ENCODE results near the gene USPL1. TPM values are rescaled to one million over a fixed set of nuclear protein-coding genes. Genes with fewer than 3 reads are reported as not detected.
"Not testable (repeated sequence)": the region's sequence is repeated elsewhere in the genome, so short reads cannot be mapped to it uniquely, and the experiment has no call there.

Gene USPL1
- polyA plus RNA-seq, 3 donors from 2014 or later: 9.5 to 13.2 (median 12.3) TPM

- Mint-ChIP-seq H3K4me3 (no peak overlapping the region), H3K9me3 (no peaks in the 10 kb centered on the region), H3K36me3 (peaks cover 5 to 17% (median 11%) of the 10 kb centered on the region in 3 donors), H3K27ac (peak overlapping the region in 1 of 6 donors; percentile 36), H3K27me3 (ENCODE audit: low read depth in 3 of 3) (peaks cover 0 to 1% (median 0%) of the 10 kb centered on the region in 3 donors), H3K4me1 (peaks cover 20 to 28% of the 10 kb centered on the region in 2 donors)
- DNase-seq: no peak
Observed at GRCh38 chr13:30620941-30621340, 3.2 kb downstream of the USPL1 start.

- Mint-ChIP-seq H3K36me3 (peaks cover 5 to 17% (median 11%) of the 10 kb centered on the region in 3 donors), H3K9me3 (no peaks in the 10 kb centered on the region), H3K27ac (no peak overlapping the region), H3K27me3 (ENCODE audit: low read depth in 3 of 3) (peaks cover 0 to 1% (median 0%) of the 10 kb centered on the region in 3 donors), H3K4me3 (no peak overlapping the region), H3K4me1 (peaks cover 22 to 36% of the 10 kb centered on the region in 2 donors)
- DNase-seq: no peak
Observed at GRCh38 chr13:30622551-30622950, 4.8 kb downstream of the USPL1 start.

GRCh38 chr13:30623392-30623791, 5.7 kb downstream of the USPL1 start:
- peaks cover 5 to 18% (median 11%) of the 10 kb centered on the region in 3 donors for H3K36me3 Mint-ChIP-seq
- H3K4me1 Mint-ChIP-seq: peaks cover 25 to 42% of the 10 kb centered on the region in 2 donors
- no peak overlapping the region for H3K27ac Mint-ChIP-seq
- no peaks in the 10 kb centered on the region for H3K9me3 Mint-ChIP-seq
- DNase-seq: no peak
- H3K27me3 Mint-ChIP-seq (ENCODE audit: low read depth in 3 of 3): peaks cover 0 to 1% (median 0%) of the 10 kb centered on the region in 3 donors
- no peak overlapping the region for H3K4me3 Mint-ChIP-seq

GRCh38 chr13:30624630-30625029, 6.9 kb downstream of the USPL1 start:
- Mint-ChIP-seq H3K4me3 (no peak overlapping the region), H3K27me3 (ENCODE audit: low read depth in 3 of 3) (peaks cover 0 to 1% (median 0%) of the 10 kb centered on the region in 3 donors), H3K4me1 (peaks cover 33 to 50% of the 10 kb centered on the region in 2 donors), H3K27ac (peak overlapping the region in 4 of 6 donors; percentile 8 to 51 (median 36)), H3K9me3 (no peaks in the 10 kb centered on the region), H3K36me3 (peaks cover 9 to 24% (median 11%) of the 10 kb centered on the region in 3 donors)
- DNase-seq: no peak

- no peak for DNase-seq
- Mint-ChIP-seq H3K27me3 (ENCODE audit: low read depth in 3 of 3) (peaks cover 0 to 1% (median 0%) of the 10 kb centered on the region in 3 donors), H3K4me3 (no peak overlapping the region), H3K4me1 (peaks cover 32 to 60% of the 10 kb centered on the region in 2 donors), H3K27ac (peak overlapping the region in 1 of 6 donors; percentile 70), H3K9me3 (no peaks in the 10 kb centered on the region), H3K36me3 (peaks cover 27 to 41% (median 39%) of the 10 kb centered on the region in 3 donors)
Observed at GRCh38 chr13:30629527-30629926, 11.8 kb downstream of the USPL1 start.

- Mint-ChIP-seq H3K4me3 (no peak overlapping the region), H3K36me3 (peaks cover 27 to 51% (median 38%) of the 10 kb centered on the region in 3 donors), H3K27ac (no peak overlapping the region), H3K27me3 (ENCODE audit: low read depth in 3 of 3) (no peaks in the 10 kb centered on the region), H3K4me1 (peaks cover 41 to 72% of the 10 kb centered on the region in 2 donors), H3K9me3 (no peaks in the 10 kb centered on the region)
- no peak for DNase-seq
Observed at GRCh38 chr13:30633861-30634260, 16.1 kb downstream of the USPL1 start.

DNA sequence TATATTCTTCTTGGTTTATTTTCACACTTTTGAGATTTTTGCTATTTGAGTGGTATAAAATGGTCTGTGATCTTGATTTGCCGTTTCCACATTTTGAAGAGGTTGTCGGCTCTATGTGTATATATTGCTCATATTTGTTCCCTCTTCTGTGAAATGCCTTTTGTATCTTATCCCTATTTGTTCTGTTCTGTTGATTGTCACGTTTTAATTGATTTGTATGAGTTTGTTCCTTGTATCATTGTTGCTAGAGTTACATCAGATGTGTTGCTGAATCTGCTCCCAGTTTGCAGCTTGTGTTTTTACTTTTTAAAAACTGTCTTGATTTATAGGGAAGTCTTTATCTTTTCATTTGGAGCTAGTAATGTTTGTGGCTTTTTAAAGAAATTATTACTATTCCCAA, 17.1 kb downstream of the USPL1 start:
- no peak for DNase-seq
- Mint-ChIP-seq H3K4me1 (peaks cover 38 to 68% of the 10 kb centered on the region in 2 donors), H3K27ac (peak overlapping the region in 1 of 6 donors; percentile 73), H3K9me3 (no peaks in the 10 kb centered on the region), H3K4me3 (peak overlapping the region in 1 of 5 donors; percentile 31), H3K27me3 (ENCODE audit: low read depth in 3 of 3) (no peaks in the 10 kb centered on the region), H3K36me3 (peaks cover 30 to 54% (median 38%) of the 10 kb centered on the region in 3 donors)

DNA sequence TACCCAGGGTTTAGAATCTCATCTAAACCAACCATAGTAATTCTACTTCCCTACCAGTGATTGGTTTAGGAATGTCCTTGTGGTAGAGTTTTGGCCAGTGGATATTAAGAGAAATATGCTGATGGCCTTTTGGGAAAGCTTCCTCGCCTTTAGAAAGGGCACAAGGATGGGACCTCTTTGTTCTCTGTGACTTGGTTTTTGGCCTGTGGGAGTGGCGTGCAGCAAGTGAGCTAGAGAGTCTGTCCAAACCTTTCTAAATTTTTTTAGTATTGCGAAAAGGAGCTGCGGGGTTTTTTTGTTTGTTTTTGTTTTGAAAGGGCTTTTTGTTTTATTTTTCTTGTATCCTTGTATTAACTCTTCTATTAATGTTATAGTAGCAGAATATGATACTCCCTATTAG, 20.6 kb downstream of the USPL1 start:
- no peaks in the 10 kb centered on the region for H3K27me3 Mint-ChIP-seq (ENCODE audit: low read depth in 3 of 3)
- peaks cover 37 to 57% of the 10 kb centered on the region in 2 donors for H3K4me1 Mint-ChIP-seq
- H3K36me3 Mint-ChIP-seq: peaks cover 32 to 58% (median 34%) of the 10 kb centered on the region in 3 donors
- H3K9me3 Mint-ChIP-seq: no peaks in the 10 kb centered on the region
- no peak for DNase-seq
- peak overlapping the region in 2 of 6 donors; percentile 1 to 29 for H3K27ac Mint-ChIP-seq
- no peak overlapping the region for H3K4me3 Mint-ChIP-seq

- Mint-ChIP-seq H3K27ac (no peak overlapping the region), H3K36me3 (peaks cover 22 to 51% (median 29%) of the 10 kb centered on the region in 3 donors), H3K4me3 (no peak overlapping the region), H3K9me3 (no peaks in the 10 kb centered on the region), H3K27me3 (ENCODE audit: low read depth in 3 of 3) (no peaks in the 10 kb centered on the region), H3K4me1 (peaks cover 30 to 47% of the 10 kb centered on the region in 2 donors)
- DNase-seq: no peak
Observed at GRCh38 chr13:30639671-30640070, 22.0 kb downstream of the USPL1 start.

- Mint-ChIP-seq H3K36me3 (peaks cover 24 to 50% (median 26%) of the 10 kb centered on the region in 3 donors), H3K4me1 (peaks cover 20 to 32% of the 10 kb centered on the region in 2 donors)
- DNase-seq; H3K27ac Mint-ChIP-seq; H3K9me3 Mint-ChIP-seq; H3K27me3 Mint-ChIP-seq (ENCODE audit: low read depth in 3 of 3); H3K4me3 Mint-ChIP-seq: not testable (repeated sequence)
Observed at GRCh38 chr13:30641173-30641572, 23.5 kb downstream of the USPL1 start.

DNA sequence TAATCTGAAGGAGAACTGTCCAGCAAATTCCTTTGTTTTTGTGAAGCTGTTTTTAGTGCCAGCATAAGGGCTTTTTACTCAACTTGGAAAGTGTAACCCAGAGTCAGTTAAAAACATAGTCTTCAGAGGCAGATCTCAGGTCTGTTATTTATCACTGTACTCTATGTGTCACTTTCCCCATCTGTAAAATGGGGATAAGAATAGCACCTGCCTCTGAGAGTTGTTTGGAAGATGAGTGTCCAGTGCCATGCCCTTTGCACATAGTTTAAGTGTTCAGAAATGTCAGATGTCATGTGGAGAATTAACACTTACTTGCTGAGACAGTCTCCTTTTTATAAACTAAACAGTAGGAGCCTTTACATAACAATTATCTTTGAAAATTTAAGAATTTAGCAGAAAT, 27.9 kb downstream of the USPL1 start:
- H3K9me3 Mint-ChIP-seq: no peaks in the 10 kb centered on the region
- no peak overlapping the region for H3K4me3 Mint-ChIP-seq
- no peak overlapping the region for H3K27ac Mint-ChIP-seq
- H3K36me3 Mint-ChIP-seq: peaks cover 42 to 59% (median 42%) of the 10 kb centered on the region in 3 donors
- no peak for DNase-seq
- H3K4me1 Mint-ChIP-seq: peaks cover 6 to 19% of the 10 kb centered on the region in 2 donors
- H3K27me3 Mint-ChIP-seq (ENCODE audit: low read depth in 3 of 3): peaks cover 0 to 3% (median 2%) of the 10 kb centered on the region in 3 donors

GRCh38 chr13:30647420-30647819, 29.7 kb downstream of the USPL1 start:
- no peak overlapping the region for H3K4me3 Mint-ChIP-seq
- no peak for DNase-seq
- H3K4me1 Mint-ChIP-seq: peaks cover 4 to 22% of the 10 kb centered on the region in 2 donors
- peak overlapping the region in 3 of 6 donors; percentile 51 to 68 (median 53) for H3K27ac Mint-ChIP-seq
- H3K9me3 Mint-ChIP-seq: no peaks in the 10 kb centered on the region
- peaks cover 34 to 49% (median 34%) of the 10 kb centered on the region in 3 donors for H3K36me3 Mint-ChIP-seq
- peaks cover 0 to 3% (median 2%) of the 10 kb centered on the region in 3 donors for H3K27me3 Mint-ChIP-seq (ENCODE audit: low read depth in 3 of 3)

GRCh38 chr13:30647824-30648521, 30.3 kb downstream of the USPL1 start:
- Mint-ChIP-seq H3K36me3 (peaks cover 29 to 45% (median 32%) of the 10 kb centered on the region in 3 donors), H3K4me3 (no peak overlapping the region), H3K4me1 (peaks cover 4 to 27% of the 10 kb centered on the region in 2 donors), H3K27ac (peak overlapping the region in 2 of 6 donors; percentile 17 to 44), H3K27me3 (ENCODE audit: low read depth in 3 of 3) (peaks cover 0 to 3% (median 2%) of the 10 kb centered on the region in 3 donors), H3K9me3 (no peaks in the 10 kb centered on the region)
- no peak for DNase-seq

- Mint-ChIP-seq H3K36me3 (peaks cover 30 to 46% (median 32%) of the 10 kb centered on the region in 3 donors), H3K4me1 (peaks cover 4 to 33% of the 10 kb centered on the region in 2 donors), H3K4me3 (no peak overlapping the region), H3K27me3 (ENCODE audit: low read depth in 3 of 3) (peaks cover 0 to 3% (median 2%) of the 10 kb centered on the region in 3 donors), H3K27ac (no peak overlapping the region), H3K9me3 (no peaks in the 10 kb centered on the region)
- DNase-seq: no peak
Observed at GRCh38 chr13:30648522-30649012, 30.8 kb downstream of the USPL1 start.

Data from immature natural killer cell (primary cell).